ENCODE measurements around the gene PPP1R10.

The PPP1R10 gene

GRCh38 chr6:30554962-30555815, 61.9 kb downstream of the PPP1R10 start:
- DNase-seq, result peak in 1 of 2 experiments; percentile 63

- no peak for DNase-seq
Observed at GRCh38 chr6:30554404-30554803, 62.6 kb downstream of the PPP1R10 start.

All from NCI-H526 (cell line).